ENCODE measurements around the gene ARHGEF9. TPM values are rescaled to one million over a fixed set of nuclear protein-coding genes. Genes with fewer than 3 reads are reported as not detected.

Gene ARHGEF9
- total and polyA plus RNA-seq, 10 of the 15 experiments (the other 5 are each of a cell fraction or from before 2014, with no cell fraction given) = 3.2 to 25.2 (median 14.3) TPM

DNA sequence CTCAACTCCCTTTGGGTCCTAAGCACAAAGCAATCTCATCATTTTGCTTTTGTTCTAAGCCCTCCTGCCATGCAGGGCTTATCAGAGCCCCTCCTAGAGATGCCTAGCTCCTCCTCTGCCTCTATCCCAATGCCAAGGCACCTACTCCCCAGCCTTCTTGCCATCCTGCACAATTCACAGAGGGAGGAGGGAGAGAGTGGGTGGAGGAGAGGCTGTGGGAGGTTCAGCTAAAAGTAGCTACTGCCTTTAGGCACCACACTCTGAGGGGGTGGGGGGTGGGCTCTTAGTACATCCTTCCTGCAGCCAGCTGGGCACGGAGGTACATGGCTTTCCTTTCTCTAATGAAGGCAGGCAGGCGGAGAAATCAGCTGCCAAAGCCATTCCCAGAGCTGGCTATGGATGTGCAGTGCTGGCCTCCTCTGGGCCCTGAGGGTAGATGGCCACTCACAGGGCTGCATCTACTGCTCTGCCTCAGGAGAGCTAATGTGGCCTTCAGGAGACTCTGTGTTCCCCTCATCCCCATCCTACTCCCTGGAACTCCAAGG lies 40.1 kb downstream of the ARHGEF9 start:
- no peaks in the 10 kb centered on the region for H4K20me1 ChIP-seq (ENCODE audit: control insufficient read depth, insufficient read depth)
- FAIRE-seq (no peak), DNase-seq (ENCODE audit: low read depth, low spot score) (no peak), ATAC-seq (no peak)
- TF ChIP-seq CREB1 (IDR thresholded peaks at IDR 0.05; ENCODE audit: low read depth) (no peak), TARDBP (IDR thresholded peaks at IDR 0.05; ENCODE audit: borderline replicate concordance) (no peak), RCOR1 (conservative IDR thresholded peaks at IDR 0.05; ENCODE audit: low read depth, low read length) (no peak), CBFB (IDR thresholded peaks at IDR 0.05; ENCODE audit: low read depth) (no peak), KLF5 (IDR thresholded peaks at IDR 0.05; ENCODE audit: partially characterized antibody) (no peak), BHLHE40 (IDR thresholded peaks at IDR 0.05; ENCODE audit: borderline replicate concordance in 1 of 2, low read depth in 2 of 2, low read length in 1 of 2) (no peak), BACH1 (IDR thresholded peaks at IDR 0.05; ENCODE audit: borderline replicate concordance) (no peak), PAX8 (IDR thresholded peaks at IDR 0.05) (no peak), KDM1A (IDR thresholded peaks at IDR 0.05; ENCODE audit: borderline replicate concordance) (no peak), EED (IDR thresholded peaks at IDR 0.05; ENCODE audit: low read depth) (no peak)
- TF ChIP-seq, protein P1, sequence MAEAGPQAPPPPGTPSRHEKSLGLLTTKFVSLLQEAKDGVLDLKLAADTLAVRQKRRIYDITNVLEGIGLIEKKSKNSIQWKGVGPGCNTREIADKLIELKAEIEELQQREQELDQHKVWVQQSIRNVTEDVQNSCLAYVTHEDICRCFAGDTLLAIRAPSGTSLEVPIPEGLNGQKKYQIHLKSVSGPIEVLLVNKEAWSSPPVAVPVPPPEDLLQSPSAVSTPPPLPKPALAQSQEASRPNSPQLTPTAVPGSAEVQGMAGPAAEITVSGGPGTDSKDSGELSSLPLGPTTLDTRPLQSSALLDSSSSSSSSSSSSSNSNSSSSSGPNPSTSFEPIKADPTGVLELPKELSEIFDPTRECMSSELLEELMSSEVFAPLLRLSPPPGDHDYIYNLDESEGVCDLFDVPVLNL (IDR thresholded peaks at IDR 0.05; ENCODE audit: low read depth, low read length) = no peak
- TF ChIP-seq, protein P2, sequence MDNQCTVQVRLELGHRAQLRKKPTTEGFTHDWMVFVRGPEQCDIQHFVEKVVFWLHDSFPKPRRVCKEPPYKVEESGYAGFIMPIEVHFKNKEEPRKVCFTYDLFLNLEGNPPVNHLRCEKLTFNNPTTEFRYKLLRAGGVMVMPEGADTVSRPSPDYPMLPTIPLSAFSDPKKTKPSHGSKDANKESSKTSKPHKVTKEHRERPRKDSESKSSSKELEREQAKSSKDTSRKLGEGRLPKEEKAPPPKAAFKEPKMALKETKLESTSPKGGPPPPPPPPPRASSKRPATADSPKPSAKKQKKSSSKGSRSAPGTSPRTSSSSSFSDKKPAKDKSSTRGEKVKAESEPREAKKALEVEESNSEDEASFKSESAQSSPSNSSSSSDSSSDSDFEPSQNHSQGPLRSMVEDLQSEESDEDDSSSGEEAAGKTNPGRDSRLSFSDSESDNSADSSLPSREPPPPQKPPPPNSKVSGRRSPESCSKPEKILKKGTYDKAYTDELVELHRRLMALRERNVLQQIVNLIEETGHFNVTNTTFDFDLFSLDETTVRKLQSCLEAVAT (IDR thresholded peaks at IDR 0.05) = no peak
- H3K4me3 ChIP-seq = no peak overlapping the region
- H3K27ac ChIP-seq (ENCODE audit: control insufficient read depth, insufficient read depth) = no peak overlapping the region
- no peak overlapping the region for H2AFZ ChIP-seq (ENCODE audit: control insufficient read depth, low read depth, low read length)
- peaks cover 9% of the 10 kb centered on the region for H3K4me1 ChIP-seq (ENCODE audit: control insufficient read depth, insufficient read depth, low read length)
- H3K27me3 ChIP-seq (replicated peaks in 1 of 2; ENCODE audit: control insufficient read depth in 2 of 2, insufficient read depth in 2 of 2, low read length in 1 of 2) = no peaks in the 10 kb centered on the region
- H3K9ac ChIP-seq (ENCODE audit: control insufficient read depth, insufficient read depth, low read length) = no peak overlapping the region
- in situ Hi-C loops (cut with MboI) = no loop called here
- POLR2A ChIA-PET = interaction anchor here (5.8 kb wide), 1 partner anchor 10 kb away, joined by 24 read pairs; a partner anchor contains a TSS
- intact Hi-C loops (cut with micrococcal nuclease; ENCODE audit: unreplicated experiment) = no loop called here
- no peak overlapping the region for H3K4me2 ChIP-seq (ENCODE audit: control insufficient read depth, insufficient read depth)
- no peaks in the 10 kb centered on the region for H3K36me3 ChIP-seq (ENCODE audit: control insufficient read depth in 2 of 2, insufficient read depth in 2 of 2, low read length in 1 of 2)
- H3K9me3 ChIP-seq (replicated peaks; ENCODE audit: control insufficient read depth, insufficient read depth, low read length) = no peaks in the 10 kb centered on the region
- 42% methylated on average over 2 of the region's 2 CpGs for WGBS (ENCODE audit: insufficient coverage, insufficient replicate concordance, low lambda C conversion rate, missing lambda C conversion rate)
- BruUV-seq (replicated peaks) = no TSS peak
- CTCF ChIA-PET = interaction anchor here (0.5 to 2.0 kb wide), 3 partner anchors 8 to 1762 kb away, joined by 3 to 5 read pairs (median 4); no protein-coding TSS in a partner anchor
- SMC1A ChIA-PET (ENCODE audit: uncharacterized antibody, unreplicated experiment) = interaction anchor here (1.0 to 1.9 kb wide), 4 partner anchors 9 to 27 kb away, joined by 3 to 5 read pairs (median 4); no protein-coding TSS in a partner anchor
- RAD21 ChIA-PET (ENCODE audit: unreplicated experiment) = no interaction called here
- H3K79me2 ChIP-seq (ENCODE audit: control insufficient read depth, insufficient read depth, low read length) = no peaks in the 10 kb centered on the region; the same call in 1 of the 2 replicates
